HepG2 (cell line): ENCODE data around the gene TAMALIN. TPM values are rescaled to one million over a fixed set of nuclear protein-coding genes. Genes with fewer than 3 reads are reported as not detected.

Source experiments
- AGO2 ChIP-seq: fragments of 200-400 bp; formaldehyde crosslinking; optimal IDR thresholded peaks from 2 replicates; pipeline ENCODE3; 2017; ENCODE audit warnings: mild to moderate bottlenecking, low read depth, low read length, moderate library complexity
- AHR ChIP-seq: IDR thresholded peaks from 2 replicates; pipeline ENCODE4 v1.6.1; 2018; ENCODE audit warnings: missing genetic modification reagents, missing compliant biosample characterization
- CENPX ChIP-seq: sonication (generic); formaldehyde crosslinking; IDR thresholded peaks from 2 replicates; pipeline ENCODE4 v1.9.0; 2021; ENCODE audit warnings: mild to moderate bottlenecking, missing genetic modification reagents, moderate library complexity
- HMG20A ChIP-seq: IDR thresholded peaks from 2 replicates; pipeline ENCODE4 v1.6.1; 2016; ENCODE audit warnings: borderline replicate concordance
- IKZF5 ChIP-seq: IDR thresholded peaks from 2 replicates; pipeline ENCODE4 v1.6.1; 2018; ENCODE audit warnings: missing genetic modification reagents, mild to moderate bottlenecking, missing compliant biosample characterization
- MAZ ChIP-seq, 2 experiments: sonication (generic) in 1 of 2; formaldehyde crosslinking in 1 of 2; IDR thresholded peaks; 2 replicates each; pipeline versions ENCODE4 v1.5.0 to v1.6.1; 2012 to 2020; ENCODE audit warnings: low read depth in 2 of 2, mild to moderate bottlenecking in 2 of 2, borderline replicate concordance in 1 of 2, improper control_type of control experiment in 1 of 2, low read length in 1 of 2, missing genetic modification reagents in 1 of 2, moderate library complexity in 1 of 2
- NCOA5 ChIP-seq: sonication (generic); formaldehyde crosslinking; IDR thresholded peaks from 2 replicates; pipeline ENCODE4 v1.4.0; 2020; ENCODE audit warnings: missing genetic modification reagents
- POLR2AphosphoS2 ChIP-seq: IDR thresholded peaks from 2 replicates; pipeline ENCODE4 v1.6.1; 2011; ENCODE audit warnings: low read depth, low read length, improper control_type of control experiment
- RARA ChIP-seq: IDR thresholded peaks from 2 replicates; pipeline ENCODE4 v1.6.1; 2016; ENCODE audit warnings: missing genetic modification reagents, missing compliant biosample characterization
- TBP ChIP-seq: sonication (generic); formaldehyde crosslinking; IDR thresholded peaks from 2 replicates; pipeline ENCODE4 v1.5.0; 2020; ENCODE audit warnings: missing genetic modification reagents
- TP53 ChIP-seq: sonication (generic); formaldehyde crosslinking; conservative IDR thresholded peaks from 2 replicates; pipeline ENCODE4 v1.4.0; 2020; ENCODE audit warnings: missing genetic modification reagents
- ZFAT ChIP-seq: sonication (generic); formaldehyde crosslinking; conservative IDR thresholded peaks from 2 replicates; pipeline ENCODE4 v1.8.1; 2023; ENCODE audit warnings: missing genetic modification reagents, inconsistent platforms
- ZNF274 ChIP-seq: sonication (generic); formaldehyde crosslinking; IDR thresholded peaks from 2 replicates; pipeline ENCODE4 v1.5.1; 2020; ENCODE audit warnings: mild to moderate bottlenecking, missing genetic modification reagents
- ZNF333 ChIP-seq: sonication (generic); formaldehyde crosslinking; IDR thresholded peaks from 2 replicates; pipeline ENCODE4 v1.4.0; 2020; ENCODE audit warnings: mild to moderate bottlenecking, missing genetic modification reagents, borderline replicate concordance
- ZNF574 ChIP-seq: sonication (generic); formaldehyde crosslinking; IDR thresholded peaks from 2 replicates; pipeline ENCODE4 v1.4.0; 2020; ENCODE audit warnings: missing genetic modification reagents
- ZNF788 ChIP-seq: sonication (generic); formaldehyde crosslinking; IDR thresholded peaks from 2 replicates; pipeline ENCODE4 v1.5.0; 2020; ENCODE audit warnings: mild to moderate bottlenecking, missing genetic modification reagents, borderline replicate concordance
- ZSCAN21 ChIP-seq: sonication (generic); formaldehyde crosslinking; IDR thresholded peaks from 2 replicates; pipeline ENCODE4 v1.8.0; 2022; ENCODE audit warnings: mild to moderate bottlenecking, missing genetic modification reagents, moderate library complexity, borderline replicate concordance
- ZSCAN25 ChIP-seq: sonication (generic); formaldehyde crosslinking; IDR thresholded peaks from 2 replicates; pipeline ENCODE4 v1.8.0; 2022; ENCODE audit warnings: mild to moderate bottlenecking, missing genetic modification reagents
- polyA plus RNA-seq, 8 experiments: library from polyadenylated mRNA; depleted of rRNA in 3 of 8; stranded (reverse) in 7 of 8; unstranded in 1 of 8; fragments of >200 nt; fragmentation: Illumina TruSeq in 4 of 8; extraction: Trizol in 4 of 8; gene quantifications; 2 replicates each; pipeline versions ENCODE4 v1.2.1 to v1.2.3, GENCODE V29; 2011 to 2016; ENCODE audit warnings: low read depth in 4 of 8, missing spikeins in 1 of 8, mixed read lengths in 1 of 8; ENCODE audit not compliant: insufficient read depth in 1 of 8
- total RNA-seq, 5 experiments: library from RNA; depleted of rRNA; stranded (reverse); fragments of >200 nt; fragmentation: Illumina TruSeq; extraction: Trizol; gene quantifications; 2 replicates each; pipeline ENCODE4 v1.2.3, GENCODE V29; 2016; ENCODE audit warnings: low read depth in 1 of 5
- TF ChIP-seq, protein P1 (sequence below): sonication (generic); IDR thresholded peaks from 2 replicates; pipeline ENCODE4 v1.6.1; 2016; ENCODE audit warnings: low read depth, borderline replicate concordance
- TF ChIP-seq, protein P2 (sequence below): sonication (generic); formaldehyde crosslinking; IDR thresholded peaks from 2 replicates; pipeline ENCODE4 v1.4.0; 2020; ENCODE audit warnings: low read depth, mild to moderate bottlenecking, missing genetic modification reagents

Gene TAMALIN
- total and polyA plus RNA-seq, 2 of the 13 experiments (the other 11 are each of a cell fraction or from before 2014, with no cell fraction given), result 2.9 to 10.9 TPM

DNA sequence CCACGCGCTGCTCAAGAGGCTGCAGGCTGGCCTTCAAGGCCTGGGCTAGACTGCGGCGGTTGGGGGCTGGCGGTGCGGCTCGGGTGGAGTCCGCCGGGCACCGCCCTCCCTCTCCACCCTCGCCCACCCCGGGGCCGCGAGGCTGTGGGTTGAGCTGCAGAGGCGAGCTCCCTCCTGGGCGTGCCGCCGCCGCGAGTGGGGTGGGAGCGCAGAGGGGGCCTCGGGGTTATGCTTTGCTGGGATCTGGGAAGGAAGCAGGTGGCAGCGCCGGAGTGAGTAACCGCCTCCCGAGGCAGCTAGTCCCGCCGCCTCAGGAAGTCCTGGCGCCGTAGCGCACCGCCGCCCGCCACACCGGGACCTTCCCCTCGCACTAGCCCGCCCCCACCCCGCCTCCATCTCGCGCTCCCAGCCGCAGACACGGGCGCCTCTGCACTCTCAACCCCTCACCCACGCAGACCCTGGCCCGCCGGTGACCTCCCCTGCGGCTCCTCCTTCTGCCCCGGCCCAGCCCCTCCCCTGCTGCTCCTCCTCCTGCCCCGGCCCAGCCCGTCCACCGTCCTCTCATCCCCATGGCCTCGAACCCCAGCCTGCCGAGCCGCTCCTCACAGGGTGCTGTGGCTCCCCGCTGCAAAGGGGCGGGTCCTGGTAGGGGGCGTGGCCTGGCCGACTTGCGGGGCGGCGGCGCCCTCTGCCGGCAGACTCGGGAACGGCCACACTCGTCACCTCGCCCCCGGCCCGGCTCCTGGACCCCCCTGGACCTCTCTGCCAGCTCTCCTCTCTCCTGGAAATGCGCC, 16.6 kb downstream of the TAMALIN start (continued):
- no peak for TF ChIP-seq HMG20A (CRISPR knock-in tag)
- 0 out of 2 replicates have a peak, but pooled peaks have one; percentile 1 for TF ChIP-seq RARA (CRISPR knock-in tag)
- TF ChIP-seq IKZF5 (CRISPR knock-in tag), result no peak
- TF ChIP-seq, protein P1, sequence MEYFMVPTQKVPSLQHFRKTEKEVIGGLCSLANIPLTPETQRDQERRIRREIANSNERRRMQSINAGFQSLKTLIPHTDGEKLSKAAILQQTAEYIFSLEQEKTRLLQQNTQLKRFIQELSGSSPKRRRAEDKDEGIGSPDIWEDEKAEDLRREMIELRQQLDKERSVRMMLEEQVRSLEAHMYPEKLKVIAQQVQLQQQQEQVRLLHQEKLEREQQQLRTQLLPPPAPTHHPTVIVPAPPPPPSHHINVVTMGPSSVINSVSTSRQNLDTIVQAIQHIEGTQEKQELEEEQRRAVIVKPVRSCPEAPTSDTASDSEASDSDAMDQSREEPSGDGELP, result no peak
- TF ChIP-seq TBP (CRISPR knock-in tag), result no peak
- TF ChIP-seq CENPX (CRISPR knock-in tag), result no peak
- TF ChIP-seq MAZ (IDR thresholded peaks at IDR 0.05; ENCODE audit: borderline replicate concordance, low read depth, low read length), result no peak
- TF ChIP-seq MAZ (CRISPR knock-in tag; IDR thresholded peaks at IDR 0.05; ENCODE audit: low read depth), result peak; percentile 74
- no peak for TF ChIP-seq ZNF333
- TF ChIP-seq POLR2AphosphoS2, result no peak
- TF ChIP-seq ZNF574 (CRISPR knock-in tag), result peak; percentile 59
- TF ChIP-seq AGO2, result no peak
- TF ChIP-seq NCOA5 (CRISPR knock-in tag), result no peak
- TF ChIP-seq TP53 (CRISPR knock-in tag), result no peak
- TF ChIP-seq ZSCAN25, result peak; percentile 58; the same call in 1 of the 2 replicates
- no peak for TF ChIP-seq ZSCAN21 (CRISPR knock-in tag)
- TF ChIP-seq AHR (CRISPR knock-in tag), result no peak; the same call in 1 of the 2 replicates
- 0 out of 2 replicates have a peak, but pooled peaks have one; percentile 64 for TF ChIP-seq ZNF274 (CRISPR knock-in tag)
- TF ChIP-seq ZNF788 (CRISPR knock-in tag), result peak; percentile 82
- TF ChIP-seq, protein P2, sequence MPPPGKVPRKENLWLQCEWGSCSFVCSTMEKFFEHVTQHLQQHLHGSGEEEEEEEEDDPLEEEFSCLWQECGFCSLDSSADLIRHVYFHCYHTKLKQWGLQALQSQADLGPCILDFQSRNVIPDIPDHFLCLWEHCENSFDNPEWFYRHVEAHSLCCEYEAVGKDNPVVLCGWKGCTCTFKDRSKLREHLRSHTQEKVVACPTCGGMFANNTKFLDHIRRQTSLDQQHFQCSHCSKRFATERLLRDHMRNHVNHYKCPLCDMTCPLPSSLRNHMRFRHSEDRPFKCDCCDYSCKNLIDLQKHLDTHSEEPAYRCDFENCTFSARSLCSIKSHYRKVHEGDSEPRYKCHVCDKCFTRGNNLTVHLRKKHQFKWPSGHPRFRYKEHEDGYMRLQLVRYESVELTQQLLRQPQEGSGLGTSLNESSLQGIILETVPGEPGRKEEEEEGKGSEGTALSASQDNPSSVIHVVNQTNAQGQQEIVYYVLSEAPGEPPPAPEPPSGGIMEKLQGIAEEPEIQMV (CRISPR knock-in tag), result 0 out of 2 replicates have a peak, but pooled peaks have one; percentile 33
- TF ChIP-seq ZFAT (CRISPR knock-in tag), result no peak
